Kidney epithelial cell (primary cell): ENCODE results near the gene PARP16. TPM values are rescaled to one million over a fixed set of nuclear protein-coding genes. Genes with fewer than 3 reads are reported as not detected.

Experiments
- DNase-seq: peaks from one replicate; pipeline ENCODE4 v3.0.0-alpha.2; 2010; ENCODE audit warnings: low read depth
- H3K27me3 ChIP-seq: 2 replicates; pipeline ENCODE4 v1.6.0; 2011; ENCODE audit warnings: low read length; ENCODE audit not compliant: control insufficient read depth, insufficient read depth
- H3K36me3 ChIP-seq: 2 replicates; pipeline ENCODE4 v1.5.1; 2011; ENCODE audit warnings: low read length; ENCODE audit not compliant: control insufficient read depth, insufficient read depth
- H3K4me3 ChIP-seq: 2 replicates; pipeline ENCODE4 v1.5.1; 2011; ENCODE audit warnings: low read depth, mild to moderate bottlenecking, control low read depth, low read length
- CTCF ChIP-seq: IDR thresholded peaks from 2 replicates; pipeline ENCODE4 v1.5.1; 2011; ENCODE audit warnings: mild to moderate bottlenecking, moderate library complexity, low read length, control low read depth, inconsistent platforms; ENCODE audit not compliant: insufficient read depth, poor library complexity, severe bottlenecking
- total RNA-seq: library from RNA; depleted of rRNA; stranded (reverse); fragments of >200 nt; gene quantifications from 2 replicates; pipeline ENCODE4 v1.2.3, GENCODE V29; 2015

Gene PARP16
- total RNA-seq, 1 donor from 2014 or later, result 11.8 TPM

DNA sequence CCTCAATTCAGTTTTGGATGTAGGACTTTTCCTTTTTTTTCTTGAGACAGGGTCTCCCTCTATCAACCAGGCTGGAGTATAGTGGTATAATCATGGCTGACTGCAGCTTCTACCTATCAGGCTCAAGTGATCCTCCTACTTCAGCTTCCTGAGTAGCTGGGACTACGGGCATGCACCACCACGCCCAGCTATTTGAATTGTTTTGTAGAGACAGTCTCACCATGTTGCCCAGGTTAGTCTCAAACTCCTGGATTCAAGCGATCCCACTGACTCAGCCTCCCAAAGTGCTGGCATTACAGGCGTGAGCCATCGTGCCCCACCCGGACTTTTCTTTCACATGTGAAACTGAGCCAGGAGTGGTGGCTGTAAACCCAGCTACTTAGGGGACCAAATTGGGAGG lies 21.3 kb upstream of the PARP16 start:
- Histone ChIP-seq H3K4me3 (no peak overlapping the region), H3K27me3 (peaks cover 6% of the 10 kb centered on the region), H3K36me3 (no peaks in the 10 kb centered on the region)
- no peak for TF ChIP-seq CTCF
- DNase-seq, result no peak

- Histone ChIP-seq H3K27me3 (peaks cover 2% of the 10 kb centered on the region), H3K4me3 (no peak overlapping the region), H3K36me3 (no peaks in the 10 kb centered on the region)
- no peak for TF ChIP-seq CTCF
- no peak for DNase-seq
Measured at GRCh38 chr15:65306551-65306950, 19.9 kb upstream of the PARP16 start.

DNA sequence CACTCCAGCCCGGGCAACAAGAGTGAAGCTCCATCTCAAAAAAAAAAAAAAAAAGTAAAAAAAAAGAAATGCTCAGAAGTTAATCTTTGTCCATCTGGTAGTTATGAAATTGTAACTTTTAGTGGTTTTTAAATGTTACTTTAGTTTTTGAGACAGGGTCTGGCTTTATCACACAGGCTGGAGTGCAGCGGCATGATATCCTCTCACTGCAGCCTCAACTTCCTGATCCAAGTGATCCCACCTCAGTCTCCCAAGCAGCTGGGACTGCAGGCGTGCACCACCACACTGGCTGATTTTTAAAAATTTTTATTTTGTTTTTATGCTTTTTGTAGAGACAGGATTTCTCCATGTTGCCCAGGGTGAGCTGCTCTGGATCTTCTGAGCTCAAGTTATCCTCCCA lies 19.1 kb upstream of the PARP16 start:
- H3K36me3 ChIP-seq, result no peaks in the 10 kb centered on the region
- no peak overlapping the region for H3K4me3 ChIP-seq
- peaks cover 2% of the 10 kb centered on the region for H3K27me3 ChIP-seq
- TF ChIP-seq CTCF, result no peak
- no peak for DNase-seq

DNA sequence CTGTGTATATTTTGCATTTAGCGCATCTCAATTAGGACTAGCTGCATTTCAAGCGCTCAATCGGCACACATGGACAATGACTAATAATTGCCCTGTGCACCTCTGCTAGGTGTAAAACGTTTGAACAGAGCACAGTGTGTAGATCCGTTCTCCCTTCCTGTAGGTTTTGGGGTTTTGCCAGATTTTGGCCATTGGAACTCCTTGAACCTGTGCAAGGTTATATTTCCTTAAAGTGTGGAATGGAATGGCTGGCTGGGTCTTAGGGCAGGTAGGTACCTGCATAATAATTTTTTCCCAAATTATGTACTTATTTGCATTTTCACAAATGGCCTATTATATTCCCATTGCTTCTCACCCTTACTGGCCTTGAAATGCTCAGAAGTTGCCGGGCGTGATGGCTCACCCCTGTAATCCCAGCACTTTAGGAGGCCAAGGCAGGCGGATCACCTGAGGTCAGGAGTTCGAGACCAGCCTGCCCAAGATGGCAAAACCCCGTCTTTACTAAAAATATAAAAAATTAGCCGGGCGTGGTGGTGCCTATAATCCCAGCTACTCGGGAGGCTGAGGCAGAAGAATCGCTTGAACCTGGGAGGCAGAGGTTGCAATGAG lies 18.6 kb upstream of the PARP16 start:
- no peaks in the 10 kb centered on the region for H3K36me3 ChIP-seq
- peaks cover 2% of the 10 kb centered on the region for H3K27me3 ChIP-seq
- no peak for TF ChIP-seq CTCF
- H3K4me3 ChIP-seq, result no peak overlapping the region
- no peak for DNase-seq

- peak; percentile 98 for DNase-seq
- H3K36me3 ChIP-seq, result no peaks in the 10 kb centered on the region
- TF ChIP-seq CTCF, result peak; percentile 89
- H3K27me3 ChIP-seq, result no peaks in the 10 kb centered on the region
- peak within 1 kb of the TSS; percentile 48 for H3K4me3 ChIP-seq
Measured at GRCh38 chr15:65304381-65305149, 17.9 kb upstream of the PARP16 start, which contains the start of gene RNU5B-1. RNU5B-1 (plus strand) TSS chr15:65304677.
